Fibroblast of skin of right biceps (primary cell): ENCODE data around the gene ALPP.
"Not testable (repeated sequence)": the region's sequence is repeated elsewhere in the genome, so short reads cannot be mapped to it uniquely, and the experiment has no call there.

Experiments
- DNase-seq: peaks from one replicate; pipeline ENCODE4 v3.0.0-alpha.2; 2013

ALPP gene

GRCh38 chr2:232364806-232365594 is 13.6 kb upstream of the ALPP start:
- DNase-seq, result not testable (repeated sequence)

DNA sequence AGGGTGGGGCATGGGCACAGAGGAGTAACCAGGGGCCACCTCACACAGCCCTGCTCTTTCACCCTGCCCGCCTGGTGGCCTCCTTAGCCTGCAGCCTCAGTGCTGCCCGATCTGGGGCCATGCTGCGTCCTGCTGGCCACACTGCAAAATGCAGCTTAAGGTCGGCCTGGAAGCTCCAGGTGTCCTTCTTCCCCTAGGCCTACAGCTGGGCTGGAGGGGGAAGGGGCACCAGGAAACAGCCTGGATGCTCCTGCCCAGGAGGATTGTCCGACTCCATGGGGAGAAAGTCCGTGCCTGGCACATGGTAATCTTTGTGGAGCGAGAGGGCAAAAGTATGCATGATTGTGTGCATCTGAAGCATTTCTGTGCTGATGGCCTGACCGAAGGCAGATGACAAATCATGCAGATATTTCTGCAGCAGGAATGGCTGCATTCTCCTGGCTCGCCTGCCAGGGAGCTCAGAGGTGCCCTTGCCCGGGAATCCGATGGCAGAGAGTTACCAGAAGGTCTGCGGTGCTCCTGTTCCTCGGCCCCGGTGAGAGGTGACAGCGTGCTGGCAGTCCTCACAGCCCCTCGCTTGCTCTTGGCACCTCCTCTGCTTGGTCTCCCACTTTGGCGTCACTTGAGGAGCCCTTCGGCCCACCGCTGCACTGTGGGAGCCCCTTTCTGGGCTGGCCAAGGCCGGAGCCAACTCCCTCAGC is 12.8 kb upstream of the ALPP start:
- DNase-seq, result peak; percentile 28

DNA sequence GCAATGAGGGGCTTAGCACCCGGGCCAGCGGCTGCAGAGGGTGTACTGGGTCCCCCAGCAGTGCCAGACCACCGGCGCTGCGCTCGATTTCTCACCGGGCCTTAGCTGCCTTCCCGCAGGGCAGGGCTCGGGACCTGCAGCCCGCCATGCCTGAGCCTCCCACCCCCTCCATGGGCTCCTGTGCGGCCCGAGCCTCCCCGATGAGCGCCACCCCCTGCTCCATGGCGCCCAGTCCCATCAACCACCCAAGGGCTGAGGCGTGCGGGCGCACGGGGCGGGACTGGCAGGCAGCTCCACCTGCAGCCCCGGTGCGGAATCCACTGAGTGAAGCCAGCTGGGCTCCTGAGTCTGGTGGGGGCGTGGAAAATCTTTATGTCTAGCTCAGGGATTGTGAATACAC is 12.1 kb upstream of the ALPP start:
- DNase-seq, result not testable (repeated sequence)

- no peak for DNase-seq
Measured at GRCh38 chr2:232367016-232367415, 11.5 kb upstream of the ALPP start.

DNA sequence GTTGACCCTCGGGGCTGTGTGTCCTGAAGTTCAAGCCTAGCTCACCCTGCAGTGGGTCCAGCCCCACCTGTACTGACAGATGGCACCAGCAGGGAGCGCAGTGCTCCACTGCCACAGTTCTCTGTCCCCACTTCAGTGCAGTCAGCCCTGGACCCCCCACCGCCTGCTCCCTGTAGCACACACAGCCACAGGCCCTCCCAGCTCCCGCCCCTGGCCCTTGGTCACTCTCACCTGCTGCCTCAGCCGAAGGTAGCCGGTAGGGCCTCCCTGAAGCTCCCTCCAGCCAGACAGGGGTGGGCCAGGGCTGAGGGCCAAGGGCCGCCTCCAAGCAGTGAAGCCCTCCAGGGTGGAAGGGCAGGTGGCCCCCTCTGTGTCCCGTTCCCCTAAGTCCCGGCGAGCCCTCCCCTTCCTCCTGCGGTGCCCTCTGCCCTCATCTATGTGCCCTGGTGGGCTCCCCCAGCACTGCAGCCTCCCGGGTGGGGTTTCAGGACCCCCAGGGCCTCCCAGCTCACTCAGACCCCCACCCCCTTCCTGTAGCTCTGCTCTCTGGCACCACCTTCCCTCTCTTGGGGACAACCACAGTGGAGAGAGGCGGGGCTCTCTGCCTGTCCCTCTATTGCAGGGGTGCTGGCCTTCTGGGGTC is 10.8 kb upstream of the ALPP start:
- DNase-seq, result no peak

DNA sequence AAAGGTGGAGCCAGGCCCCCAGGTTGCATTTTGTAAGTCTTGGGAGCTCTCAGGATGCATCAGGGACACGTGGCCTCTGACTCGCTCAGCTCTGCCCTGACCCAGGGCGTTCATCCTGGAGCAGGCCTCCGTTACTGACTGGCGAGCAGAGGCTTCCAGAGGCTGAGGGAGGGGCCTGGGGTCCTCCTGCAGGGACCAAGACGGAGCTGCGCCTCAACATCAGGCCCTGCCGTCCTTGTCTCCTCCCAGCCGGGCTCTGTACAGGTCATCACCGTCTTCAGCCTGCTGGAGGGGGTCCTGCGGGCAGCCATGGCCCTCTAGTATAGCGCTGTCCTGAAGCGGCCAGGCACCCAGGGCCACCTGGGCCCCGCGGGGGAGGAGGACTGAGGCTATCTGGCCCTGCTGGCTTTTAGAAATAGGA is 10.2 kb upstream of the ALPP start:
- DNase-seq, result no peak

DNA sequence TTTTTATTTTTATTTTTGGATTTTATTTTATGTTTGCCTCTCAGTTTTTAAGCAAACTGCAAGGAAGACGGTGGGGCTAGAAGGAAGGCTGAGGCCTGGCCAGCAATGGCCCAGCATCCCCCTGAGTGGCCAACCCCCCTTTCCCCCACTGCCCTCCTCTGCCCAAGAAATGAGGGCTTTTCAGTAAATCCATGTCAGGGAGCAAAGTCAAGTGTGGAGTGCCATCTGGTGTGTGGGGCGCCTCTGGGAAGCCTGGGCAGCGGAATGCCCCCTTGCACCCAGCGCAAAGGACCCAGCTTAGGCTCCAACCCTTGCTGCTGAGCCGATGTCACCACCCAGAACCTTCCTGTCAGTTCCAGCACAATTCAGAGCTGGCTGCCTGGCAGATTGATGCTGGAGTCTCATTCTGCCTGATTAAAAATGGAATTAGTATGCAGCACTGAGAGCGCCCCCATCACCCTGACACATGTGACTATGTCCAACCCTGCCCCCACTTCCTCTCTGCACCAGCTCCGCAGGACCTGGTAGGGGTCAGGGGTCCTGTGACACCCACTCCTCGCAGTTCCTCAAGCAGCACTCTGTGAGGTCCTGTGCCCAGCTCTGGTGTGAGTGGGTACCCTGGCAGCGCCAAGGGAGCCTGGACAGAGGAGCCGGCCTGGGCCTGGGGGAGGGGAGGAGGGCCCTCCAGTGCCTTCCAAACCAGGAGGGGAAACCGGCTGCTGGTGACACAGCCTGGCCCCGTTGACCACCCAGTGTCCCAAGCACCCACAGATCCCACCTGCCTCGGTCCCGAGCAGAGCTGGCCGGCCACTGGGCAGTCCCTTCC is 9.2 kb upstream of the ALPP start:
- no peak for DNase-seq

- not testable (repeated sequence) for DNase-seq
Measured at GRCh38 chr2:232370007-232370406, 8.5 kb upstream of the ALPP start.

DNA sequence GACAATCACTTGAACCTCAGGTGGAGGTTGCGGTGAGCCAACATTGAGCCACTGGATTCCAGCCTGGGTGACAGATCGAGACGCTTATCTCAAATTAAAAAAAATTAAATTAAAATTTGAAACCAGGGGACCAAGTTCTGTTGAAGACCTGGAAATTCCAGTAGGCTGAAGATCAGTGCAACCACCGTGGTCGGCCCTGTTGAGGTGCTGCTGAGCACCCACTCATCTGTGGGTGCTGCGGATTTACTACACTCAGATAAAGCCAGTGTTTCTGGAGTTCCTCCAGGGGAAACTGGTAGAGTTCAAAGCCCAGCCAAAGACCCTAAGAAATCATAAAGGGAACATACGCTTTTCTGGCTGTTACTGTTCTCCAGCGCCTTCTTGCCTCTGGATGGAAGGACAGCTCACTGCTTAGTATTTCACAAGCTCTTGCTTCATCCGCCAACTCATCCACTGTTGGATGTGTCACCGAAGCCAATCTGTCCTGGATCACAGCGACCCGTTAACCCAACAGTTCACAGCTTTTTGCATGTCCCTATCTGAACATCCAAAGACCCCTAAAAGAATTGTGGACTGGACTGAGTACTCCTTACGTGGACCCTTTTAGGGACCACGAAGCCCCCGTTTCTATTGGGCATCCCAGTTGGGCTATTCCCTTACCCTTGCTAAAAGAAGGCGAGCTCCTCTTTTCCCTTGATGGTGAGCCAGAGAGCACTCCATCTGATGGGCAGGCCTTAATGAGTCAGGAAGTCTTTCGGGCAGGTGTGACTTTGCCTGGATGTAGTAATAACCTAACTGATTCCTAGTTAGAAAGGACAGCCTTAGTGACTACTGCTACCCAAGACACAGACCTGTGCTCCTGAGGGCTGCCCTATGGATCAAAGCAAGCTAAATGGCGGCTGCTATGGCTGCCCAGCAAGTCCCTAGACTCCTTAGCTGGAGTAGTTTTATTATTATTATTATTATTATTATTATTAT is 6.0 kb upstream of the ALPP start:
- DNase-seq, result peak; percentile 19

GRCh38 chr2:232374356-232374755 is 4.2 kb upstream of the ALPP start:
- DNase-seq, result no peak

GRCh38 chr2:232375164-232375563 is 3.4 kb upstream of the ALPP start:
- no peak for DNase-seq

GRCh38 chr2:232376260-232376659 is 2.3 kb upstream of the ALPP start:
- no peak for DNase-seq

DNA sequence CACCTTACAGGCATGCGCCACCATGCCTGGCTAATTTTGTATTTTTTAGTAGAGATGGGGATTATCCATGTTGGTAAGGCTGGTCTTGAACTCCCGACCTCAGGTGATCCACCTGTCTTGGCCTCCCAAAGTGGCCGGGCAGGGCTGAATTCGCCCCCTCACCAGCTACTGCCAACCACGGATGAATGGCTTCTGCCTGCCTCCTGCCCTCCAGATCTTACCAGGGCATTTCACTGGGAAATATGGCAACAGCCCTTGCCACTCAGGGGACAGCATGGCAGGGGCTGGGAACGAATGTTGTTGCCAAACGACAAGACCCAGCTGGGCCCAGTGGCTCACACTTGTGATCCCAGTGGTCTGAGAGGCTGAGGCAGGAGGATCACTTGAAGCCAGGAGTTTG is 1.8 kb upstream of the ALPP start:
- DNase-seq, result no peak

DNA sequence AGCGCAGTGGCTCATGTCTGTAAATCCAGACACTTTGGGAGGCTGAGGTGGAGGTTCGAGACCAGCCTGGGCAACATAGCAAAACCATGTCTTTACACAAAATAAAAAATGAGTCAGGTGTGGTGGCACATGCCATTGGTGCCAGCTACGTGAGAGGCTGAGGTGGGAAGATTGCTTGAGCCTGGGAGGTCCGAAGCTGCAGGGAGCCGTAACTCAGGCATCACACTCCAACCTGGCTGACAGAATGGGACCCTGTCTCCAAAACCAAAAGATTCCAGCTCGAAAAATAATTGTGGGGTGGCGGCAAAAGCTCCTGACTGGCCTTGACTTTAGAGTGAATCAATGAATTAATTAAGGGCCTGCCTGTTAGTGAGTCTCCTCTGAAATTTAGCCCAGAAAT is 1.2 kb upstream of the ALPP start:
- no peak for DNase-seq

DNA sequence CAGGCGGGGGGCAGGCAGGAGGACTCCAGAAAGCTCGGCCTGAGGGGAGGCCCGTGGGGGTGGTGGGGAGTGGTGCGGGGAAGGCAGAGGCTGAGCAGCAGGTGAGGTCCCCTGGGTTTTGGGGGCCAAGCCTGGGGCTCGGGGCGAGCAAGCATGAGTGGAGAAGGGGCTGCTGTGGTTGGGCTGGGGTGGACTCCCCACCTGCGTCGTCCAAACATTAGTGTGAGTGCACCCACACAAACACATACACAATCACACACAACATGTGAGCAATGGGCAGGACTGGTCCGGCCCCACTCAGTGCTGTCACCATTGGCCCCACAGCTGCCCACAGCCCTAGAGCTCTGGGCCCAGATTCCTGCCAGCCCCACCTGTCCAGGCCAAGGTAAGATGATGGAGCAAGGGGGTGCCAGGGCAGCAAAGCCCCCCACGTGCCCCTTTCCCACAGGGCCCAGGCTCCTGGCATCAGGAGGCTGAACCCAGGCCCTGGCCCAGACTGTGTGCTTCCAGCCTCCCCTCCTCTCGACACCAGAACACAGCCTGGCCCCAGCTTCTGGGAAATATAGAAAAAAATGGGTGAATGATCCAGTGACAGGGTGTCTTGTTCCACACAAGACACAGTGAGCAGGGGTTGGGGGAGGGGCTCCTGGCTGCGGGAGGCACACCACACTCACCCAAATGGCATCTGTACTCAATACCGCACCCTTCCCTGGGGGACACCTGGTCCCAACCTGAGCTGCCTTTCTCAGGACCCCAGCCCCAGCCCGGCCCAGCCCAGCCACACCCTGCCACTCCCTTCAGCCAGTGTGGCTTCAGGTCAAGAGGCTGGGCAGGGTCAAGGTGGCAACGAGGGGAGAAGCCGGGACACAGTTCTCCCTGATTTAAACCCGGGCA is 463 bp upstream of the ALPP start:
- no peak for DNase-seq

GRCh38 chr2:232379610-232380590 is 1.3 kb downstream of the ALPP start:
- DNase-seq, result not testable (repeated sequence)

DNA sequence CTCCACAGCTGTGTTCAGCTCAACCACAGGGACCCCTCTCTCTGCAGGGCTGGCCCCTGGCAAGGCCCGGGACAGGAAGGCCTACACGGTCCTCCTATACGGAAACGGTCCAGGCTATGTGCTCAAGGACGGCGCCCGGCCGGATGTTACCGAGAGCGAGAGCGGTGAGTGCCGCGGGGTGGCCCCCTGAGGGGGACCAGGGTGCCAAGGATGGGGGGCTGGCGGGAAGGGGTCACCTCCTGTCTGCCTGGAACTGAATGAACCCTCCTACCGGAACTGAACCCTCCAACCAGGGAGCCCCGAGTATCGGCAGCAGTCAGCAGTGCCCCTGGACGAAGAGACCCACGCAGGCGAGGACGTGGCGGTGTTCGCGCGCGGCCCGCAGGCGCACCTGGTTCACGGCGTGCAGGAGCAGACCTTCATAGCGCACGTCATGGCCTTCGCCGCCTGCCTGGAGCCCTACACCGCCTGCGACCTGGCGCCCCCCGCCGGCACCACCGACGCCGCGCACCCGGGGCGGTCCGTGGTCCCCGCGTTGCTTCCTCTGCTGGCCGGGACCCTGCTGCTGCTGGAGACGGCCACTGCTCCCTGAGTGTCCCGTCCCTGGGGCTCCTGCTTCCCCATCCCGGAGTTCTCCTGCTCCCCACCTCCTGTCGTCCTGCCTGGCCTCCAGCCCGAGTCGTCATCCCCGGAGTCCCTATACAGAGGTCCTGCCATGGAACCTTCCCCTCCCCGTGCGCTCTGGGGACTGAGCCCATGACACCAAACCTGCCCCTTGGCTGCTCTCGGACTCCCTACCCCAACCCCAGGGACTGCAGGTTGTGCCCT is 2.9 kb downstream of the ALPP start:
- not testable (repeated sequence) for DNase-seq
